ENCODE results near the gene WIPF1.

DNA sequence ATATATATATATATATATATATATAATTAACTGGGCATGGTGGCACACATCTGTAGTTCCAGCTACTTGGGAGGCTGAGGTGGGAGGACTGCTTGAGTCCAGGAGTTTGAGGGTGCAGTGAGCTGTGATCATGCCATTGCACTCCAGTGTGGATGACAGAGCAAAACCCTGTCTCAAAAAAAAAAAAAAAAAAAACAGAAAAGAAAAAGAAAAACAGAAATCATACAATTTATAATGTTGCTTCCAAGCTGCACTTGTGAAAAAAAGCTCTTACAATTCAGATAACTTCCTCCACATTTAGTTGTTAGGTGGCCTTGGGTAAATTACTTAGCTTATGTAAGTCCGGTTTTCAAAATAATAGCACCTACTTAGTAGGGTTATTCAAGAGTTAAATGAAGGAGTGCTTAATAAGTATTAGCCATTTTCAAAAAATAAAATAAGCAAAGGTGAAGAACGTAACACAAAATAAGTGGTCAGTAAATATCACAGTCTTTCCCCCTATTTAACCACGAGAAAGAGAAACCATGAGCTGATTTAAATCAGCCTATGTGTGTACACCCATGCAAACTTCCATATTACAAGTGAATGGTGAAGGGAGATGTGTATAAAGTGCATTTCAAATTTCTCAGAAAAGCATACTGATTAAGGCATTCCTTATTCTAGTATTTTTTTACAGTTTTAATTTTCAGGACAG lies 2.3 kb downstream of the WIPF1 start:
- TF ChIP-seq, protein P1, sequence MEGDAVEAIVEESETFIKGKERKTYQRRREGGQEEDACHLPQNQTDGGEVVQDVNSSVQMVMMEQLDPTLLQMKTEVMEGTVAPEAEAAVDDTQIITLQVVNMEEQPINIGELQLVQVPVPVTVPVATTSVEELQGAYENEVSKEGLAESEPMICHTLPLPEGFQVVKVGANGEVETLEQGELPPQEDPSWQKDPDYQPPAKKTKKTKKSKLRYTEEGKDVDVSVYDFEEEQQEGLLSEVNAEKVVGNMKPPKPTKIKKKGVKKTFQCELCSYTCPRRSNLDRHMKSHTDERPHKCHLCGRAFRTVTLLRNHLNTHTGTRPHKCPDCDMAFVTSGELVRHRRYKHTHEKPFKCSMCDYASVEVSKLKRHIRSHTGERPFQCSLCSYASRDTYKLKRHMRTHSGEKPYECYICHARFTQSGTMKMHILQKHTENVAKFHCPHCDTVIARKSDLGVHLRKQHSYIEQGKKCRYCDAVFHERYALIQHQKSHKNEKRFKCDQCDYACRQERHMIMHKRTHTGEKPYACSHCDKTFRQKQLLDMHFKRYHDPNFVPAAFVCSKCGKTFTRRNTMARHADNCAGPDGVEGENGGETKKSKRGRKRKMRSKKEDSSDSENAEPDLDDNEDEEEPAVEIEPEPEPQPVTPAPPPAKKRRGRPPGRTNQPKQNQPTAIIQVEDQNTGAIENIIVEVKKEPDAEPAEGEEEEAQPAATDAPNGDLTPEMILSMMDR (IDR thresholded peaks at IDR 0.05), result no peak
- no peak for TF ChIP-seq POLR2A (IDR thresholded peaks at IDR 0.05)

Measured in body of pancreas (tissue), 4 donors.